Breast epithelium (tissue), 3 donors: ENCODE measurements around the gene SPDYE4.

Source experiments
- POLR2A ChIP-seq: fragments of 450-650 bp; IDR thresholded peaks from one replicate; pipeline ENCODE4 v1.6.1; 2016; ENCODE audit warnings: antibody characterized with exemption, mild to moderate bottlenecking, moderate library complexity
- TF ChIP-seq, protein P1 (sequence below), 3 donors: fragments of 450-650 bp; IDR thresholded peaks; one replicate each; pipeline ENCODE4 v1.5.1; 2016 to 2017; ENCODE audit warnings: antibody characterized with exemption in 3 of 3, mild to moderate bottlenecking in 3 of 3, moderate library complexity in 3 of 3

DNA sequence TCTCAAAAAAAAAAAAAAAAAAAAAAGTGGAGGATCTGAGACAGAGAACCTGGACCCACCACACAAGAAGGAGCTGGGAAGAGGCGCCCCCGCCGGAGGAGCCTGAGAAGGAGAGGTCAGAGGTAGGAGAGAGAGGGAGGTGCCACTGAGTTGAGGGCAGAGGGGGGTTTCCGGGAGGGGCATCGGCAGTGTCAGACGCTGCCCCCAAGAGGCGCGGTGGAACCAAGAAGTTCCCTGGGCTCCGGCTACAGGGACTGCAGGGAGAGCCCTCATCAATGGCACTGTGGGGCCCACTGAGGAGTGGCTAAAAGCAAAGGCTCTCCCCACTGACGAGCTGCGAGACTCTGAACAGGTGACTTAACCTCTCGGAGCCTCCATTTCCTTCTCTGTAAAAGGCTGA lies 17.9 kb downstream of the SPDYE4 start:
- TF ChIP-seq, protein P1, sequence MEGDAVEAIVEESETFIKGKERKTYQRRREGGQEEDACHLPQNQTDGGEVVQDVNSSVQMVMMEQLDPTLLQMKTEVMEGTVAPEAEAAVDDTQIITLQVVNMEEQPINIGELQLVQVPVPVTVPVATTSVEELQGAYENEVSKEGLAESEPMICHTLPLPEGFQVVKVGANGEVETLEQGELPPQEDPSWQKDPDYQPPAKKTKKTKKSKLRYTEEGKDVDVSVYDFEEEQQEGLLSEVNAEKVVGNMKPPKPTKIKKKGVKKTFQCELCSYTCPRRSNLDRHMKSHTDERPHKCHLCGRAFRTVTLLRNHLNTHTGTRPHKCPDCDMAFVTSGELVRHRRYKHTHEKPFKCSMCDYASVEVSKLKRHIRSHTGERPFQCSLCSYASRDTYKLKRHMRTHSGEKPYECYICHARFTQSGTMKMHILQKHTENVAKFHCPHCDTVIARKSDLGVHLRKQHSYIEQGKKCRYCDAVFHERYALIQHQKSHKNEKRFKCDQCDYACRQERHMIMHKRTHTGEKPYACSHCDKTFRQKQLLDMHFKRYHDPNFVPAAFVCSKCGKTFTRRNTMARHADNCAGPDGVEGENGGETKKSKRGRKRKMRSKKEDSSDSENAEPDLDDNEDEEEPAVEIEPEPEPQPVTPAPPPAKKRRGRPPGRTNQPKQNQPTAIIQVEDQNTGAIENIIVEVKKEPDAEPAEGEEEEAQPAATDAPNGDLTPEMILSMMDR (IDR thresholded peaks at IDR 0.05): no peak
- no peak for TF ChIP-seq POLR2A
